Measurements from ENCODE around the gene TMEM18.

The TMEM18 gene

DNA sequence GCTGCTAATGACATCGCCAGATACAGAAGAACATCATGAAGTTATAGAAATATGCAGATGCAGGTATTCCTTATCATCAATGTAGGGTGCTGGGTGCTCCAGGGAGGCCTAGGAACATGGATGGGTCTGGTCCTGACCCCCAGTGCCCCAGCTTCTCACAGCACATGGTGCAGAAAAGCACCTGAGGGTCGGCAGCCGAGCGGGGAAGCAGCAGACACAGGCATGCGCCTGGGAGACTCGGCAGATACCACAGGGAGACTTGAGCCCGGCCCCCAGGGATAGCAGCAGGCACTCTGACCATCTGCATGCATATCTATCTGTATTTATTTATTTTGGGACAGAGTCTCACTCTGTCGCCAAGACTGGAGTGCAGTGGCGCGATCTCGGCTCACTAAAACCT is 43.2 kb downstream of the TMEM18 start:
- no peak for DNase-seq (ENCODE audit: low spot score)

DNA sequence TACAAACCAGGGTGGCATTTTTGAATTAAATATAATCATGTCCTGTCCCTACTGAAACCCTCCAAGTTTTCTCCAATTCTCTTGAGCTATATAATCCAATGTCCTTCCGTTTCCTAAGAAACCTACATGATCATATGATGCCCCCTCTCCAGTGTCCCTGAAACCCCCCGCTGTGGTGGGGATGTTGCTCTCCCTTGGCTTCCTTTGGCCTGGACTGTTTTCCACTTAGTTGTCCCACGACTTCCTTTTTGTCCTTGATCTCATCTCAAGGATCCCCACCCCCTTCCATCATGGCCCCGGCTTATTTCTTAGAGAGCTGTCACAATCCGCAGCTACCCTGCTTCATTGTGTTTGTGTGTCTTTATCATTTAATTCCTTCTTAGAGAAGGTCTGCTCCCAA is 43.8 kb downstream of the TMEM18 start:
- DNase-seq (ENCODE audit: low spot score) = no peak

DNA sequence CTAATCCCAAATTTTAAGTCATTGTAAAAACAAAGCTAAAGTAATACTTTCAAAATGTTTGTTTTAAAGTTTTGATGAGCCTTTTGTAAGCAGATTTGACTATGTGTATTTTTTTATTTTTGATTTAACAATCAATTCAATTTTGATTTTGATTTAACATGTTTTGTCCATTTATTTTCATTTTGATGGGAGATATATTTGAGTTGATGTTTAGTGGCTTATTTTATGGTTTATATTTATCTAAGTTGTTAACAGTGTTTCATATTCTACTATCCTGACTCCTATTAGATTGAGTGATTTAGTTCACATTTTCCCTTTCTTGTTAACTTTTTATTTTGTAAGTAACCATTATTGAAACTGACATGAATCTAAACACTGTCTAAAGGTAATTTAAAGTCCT is 44.7 kb downstream of the TMEM18 start:
- no peak for DNase-seq (ENCODE audit: low spot score)

DNA sequence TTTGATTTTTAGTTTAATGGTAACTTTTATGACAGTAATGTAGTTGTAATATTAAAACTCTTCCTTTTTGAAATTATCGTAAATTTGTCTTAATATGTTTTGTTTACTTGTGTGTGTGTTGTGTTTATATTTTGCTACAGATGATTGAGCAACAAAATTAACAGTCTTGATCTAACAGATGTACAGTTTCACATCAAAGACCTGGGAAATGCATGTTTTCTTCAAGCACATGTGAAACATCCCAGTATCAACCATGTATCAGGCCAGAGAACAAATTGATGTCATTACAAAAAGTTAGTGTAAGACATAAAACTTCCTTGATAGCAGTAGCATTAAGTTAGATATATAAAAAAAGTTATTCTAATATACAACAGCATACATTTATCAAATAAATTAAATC is 45.5 kb downstream of the TMEM18 start:
- DNase-seq (ENCODE audit: low spot score) = no peak

DNA sequence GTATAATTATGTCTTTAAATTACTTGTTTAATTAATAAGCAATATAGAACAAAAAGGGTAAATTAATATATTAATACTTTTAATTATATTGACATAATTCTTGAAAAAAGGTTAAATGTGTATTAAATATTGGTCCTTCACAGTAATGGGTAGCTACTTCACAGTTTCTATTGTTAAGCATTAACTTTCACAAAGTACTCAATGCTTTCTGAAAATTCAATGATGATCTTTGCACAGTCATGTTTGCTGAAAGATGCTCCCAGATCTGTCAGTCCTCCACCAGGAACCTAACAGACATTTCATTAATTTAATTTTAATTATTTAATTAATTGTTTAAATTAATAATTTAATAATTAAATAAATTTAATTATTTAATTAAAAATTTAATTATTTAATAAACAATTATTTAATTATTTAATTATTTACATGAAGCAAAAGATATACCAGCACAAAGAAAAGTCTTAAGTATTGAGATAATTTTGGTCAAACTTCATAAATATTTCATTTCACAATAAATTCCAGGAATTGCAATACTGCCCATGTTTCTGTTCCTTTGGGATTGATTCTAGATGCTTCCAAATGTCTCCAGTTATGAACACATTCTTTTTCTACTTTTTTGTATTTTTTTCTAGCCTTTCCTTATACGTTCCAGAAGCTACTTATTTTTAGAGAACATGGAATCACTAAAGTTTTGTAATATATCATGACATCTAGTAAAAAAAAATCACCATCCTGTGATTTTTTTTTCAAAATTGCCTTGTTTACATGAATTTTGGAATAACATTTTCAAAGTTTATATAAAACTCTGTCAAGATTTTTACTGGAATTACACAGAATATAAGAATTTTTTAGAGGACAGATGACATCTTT is 46.5 kb downstream of the TMEM18 start:
- no peak for DNase-seq (ENCODE audit: low spot score)

DNA sequence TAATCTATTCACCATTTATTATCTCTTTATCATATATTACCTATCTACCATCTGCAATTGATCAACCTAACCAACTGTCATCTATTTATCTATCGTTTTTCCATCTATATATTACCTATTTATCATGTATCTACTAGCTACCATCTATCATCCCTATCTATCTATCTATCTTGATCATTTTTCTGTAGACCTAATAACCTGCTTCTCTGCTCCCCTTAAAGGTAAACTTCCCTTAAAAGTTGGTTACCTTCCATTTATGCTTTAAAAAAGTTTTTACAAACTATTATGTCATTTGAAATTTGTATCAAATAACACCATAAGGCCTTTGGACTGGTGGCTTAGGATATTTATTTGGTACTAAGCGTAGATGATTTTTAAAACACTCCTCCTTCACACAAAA is 47.2 kb downstream of the TMEM18 start:
- no peak for DNase-seq (ENCODE audit: low spot score)

DNA sequence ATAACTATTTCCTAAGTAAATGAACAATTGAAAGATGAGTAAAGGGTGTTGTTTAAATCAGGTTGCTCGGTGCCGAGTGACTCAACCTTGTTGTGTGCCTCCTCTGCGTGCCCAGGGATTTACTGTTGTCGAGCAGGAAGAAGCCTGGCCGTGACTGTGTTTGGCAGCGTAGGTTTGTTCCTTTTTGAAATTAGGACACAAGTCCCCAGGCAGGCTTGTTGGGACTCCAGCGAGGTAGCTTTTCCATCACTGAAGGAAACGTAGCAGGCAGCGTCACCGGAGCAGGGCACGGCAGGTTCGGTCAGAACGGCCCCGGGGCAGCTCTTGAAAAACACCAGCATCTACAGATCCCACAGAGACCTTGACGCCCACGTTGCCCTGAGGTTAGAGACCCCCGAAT is 48.6 kb downstream of the TMEM18 start:
- DNase-seq (ENCODE audit: low spot score) = peak; percentile 49

DNA sequence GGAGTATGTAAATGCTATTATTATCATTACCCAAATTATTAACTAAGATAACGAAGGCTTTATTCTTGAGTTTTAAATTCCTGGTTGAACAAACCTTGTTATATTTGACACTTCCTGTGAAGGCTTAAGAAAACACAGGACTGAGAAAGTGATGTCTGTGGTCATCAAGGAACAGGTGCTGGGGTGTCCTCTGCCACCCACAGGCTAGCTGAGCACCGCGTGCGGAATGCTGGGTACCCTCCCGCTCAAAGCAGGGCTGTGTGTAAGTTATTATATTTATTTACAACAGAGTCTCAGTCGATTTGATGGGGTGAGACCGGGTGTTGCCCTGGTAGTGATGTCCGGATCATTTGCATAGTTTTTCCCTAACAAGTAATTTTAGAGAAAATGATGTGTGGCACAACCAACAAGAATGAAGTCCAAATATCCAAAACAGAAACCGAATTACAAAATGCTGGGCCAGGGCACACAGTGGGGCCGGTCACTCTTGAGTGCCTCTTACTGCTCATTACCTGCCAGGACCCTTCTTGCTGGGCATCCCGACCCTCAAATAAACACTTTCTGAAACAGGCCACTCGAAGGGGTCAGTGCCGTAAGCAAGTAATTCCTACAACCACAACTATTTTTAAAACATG is 49.2 kb downstream of the TMEM18 start:
- no peak for DNase-seq (ENCODE audit: low spot score)

DNA sequence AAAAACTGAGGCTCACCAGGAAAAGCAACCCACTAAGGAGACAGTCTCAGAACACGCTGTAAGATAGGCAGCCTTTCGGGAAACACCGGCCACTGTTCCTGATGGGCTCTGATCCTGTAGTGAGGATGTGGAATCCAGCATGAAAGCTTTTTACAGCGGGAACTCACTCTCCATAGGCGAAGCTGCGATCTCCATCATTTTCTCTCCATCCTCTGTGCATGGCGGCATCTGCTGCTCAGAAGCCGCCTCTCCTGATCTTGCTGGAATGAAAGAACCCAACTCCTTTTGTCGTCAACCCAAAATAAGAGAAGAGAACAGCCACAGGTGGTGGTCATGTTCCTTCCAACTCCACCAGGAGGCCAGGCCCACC is 49.9 kb downstream of the TMEM18 start:
- DNase-seq (ENCODE audit: low spot score) = no peak

DNA sequence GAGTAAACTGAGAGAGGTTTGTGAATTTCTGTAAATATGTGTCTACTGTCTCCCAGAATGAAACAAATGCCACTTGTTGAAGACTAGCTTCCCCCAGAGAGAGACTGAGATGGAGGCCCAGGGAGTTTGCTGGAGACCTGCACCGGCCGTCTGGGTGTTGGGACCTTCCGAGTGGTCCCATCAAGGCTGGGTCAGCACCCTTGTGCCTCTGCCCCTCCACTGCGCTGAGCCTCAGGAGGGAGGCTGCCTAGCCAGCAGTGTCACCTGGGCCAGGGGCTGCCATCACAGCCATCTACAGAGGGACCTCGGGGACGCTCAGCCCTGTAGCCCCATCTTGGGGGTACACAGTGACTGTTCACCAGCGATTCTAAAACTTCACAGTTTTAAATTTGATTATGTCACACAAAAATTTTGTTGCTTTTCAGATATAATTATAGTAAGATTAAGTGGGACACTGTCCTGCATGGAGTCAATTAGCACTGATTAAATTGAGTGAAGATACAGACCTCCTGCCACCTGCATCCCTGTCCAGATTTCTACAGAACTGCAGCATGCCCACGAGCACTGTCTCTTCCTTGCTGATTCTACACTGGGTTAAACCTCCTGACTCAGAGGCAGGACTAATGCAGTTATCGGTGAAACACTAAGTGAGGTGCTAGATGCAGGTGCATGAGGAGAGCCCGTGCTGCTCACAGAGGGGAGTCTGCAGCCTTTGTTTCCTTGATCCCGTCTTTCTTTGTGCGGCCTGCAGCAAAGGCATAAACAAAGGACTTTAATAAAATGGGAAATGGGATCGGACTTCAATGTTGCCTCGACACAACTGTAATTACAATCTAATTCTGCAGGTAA is 50.5 kb downstream of the TMEM18 start:
- no peak for DNase-seq (ENCODE audit: low spot score)

DNA sequence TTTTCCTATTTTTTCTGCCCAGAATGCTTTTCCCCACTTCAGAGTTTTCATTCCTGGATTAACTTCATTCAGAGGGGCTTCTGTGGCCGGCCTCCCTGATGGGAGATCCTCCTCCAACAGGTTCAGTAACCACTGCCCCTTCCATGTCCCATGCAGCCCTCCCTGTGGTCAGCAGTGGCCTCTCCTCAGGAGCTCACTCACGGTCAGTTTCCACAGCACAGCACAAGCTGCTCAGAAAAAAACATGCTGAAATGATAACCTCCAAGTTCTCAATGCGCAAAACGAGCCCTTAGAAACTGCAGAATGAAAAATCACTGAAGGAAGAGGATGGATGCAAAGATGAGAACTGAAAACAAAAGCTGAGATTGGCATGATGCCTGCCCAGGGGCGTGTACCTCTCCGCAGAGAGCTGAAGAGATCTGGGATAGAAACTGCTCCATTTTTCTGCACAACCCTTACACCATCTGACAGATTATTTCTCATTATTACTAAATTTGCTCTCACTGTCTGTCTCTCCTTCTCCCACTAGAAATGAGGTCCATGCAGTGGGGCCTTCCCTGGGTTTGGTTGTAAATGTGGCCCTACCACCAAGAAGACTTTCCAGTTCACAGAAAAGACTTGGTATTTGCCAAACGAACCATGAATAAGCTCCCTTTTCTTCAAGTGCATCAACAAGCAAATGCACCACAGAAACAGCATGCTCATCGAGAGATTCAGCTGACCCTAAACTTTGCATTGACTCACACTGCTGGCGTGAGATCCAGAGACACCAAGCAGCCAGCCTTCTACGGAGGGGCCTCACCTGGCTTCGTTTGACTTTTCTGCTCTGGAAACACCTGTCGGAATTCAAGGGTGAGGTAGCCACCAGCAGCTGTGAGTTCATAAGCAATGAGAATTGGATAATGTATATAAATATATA is 51.5 kb downstream of the TMEM18 start:
- DNase-seq (ENCODE audit: low spot score) = no peak

DNA sequence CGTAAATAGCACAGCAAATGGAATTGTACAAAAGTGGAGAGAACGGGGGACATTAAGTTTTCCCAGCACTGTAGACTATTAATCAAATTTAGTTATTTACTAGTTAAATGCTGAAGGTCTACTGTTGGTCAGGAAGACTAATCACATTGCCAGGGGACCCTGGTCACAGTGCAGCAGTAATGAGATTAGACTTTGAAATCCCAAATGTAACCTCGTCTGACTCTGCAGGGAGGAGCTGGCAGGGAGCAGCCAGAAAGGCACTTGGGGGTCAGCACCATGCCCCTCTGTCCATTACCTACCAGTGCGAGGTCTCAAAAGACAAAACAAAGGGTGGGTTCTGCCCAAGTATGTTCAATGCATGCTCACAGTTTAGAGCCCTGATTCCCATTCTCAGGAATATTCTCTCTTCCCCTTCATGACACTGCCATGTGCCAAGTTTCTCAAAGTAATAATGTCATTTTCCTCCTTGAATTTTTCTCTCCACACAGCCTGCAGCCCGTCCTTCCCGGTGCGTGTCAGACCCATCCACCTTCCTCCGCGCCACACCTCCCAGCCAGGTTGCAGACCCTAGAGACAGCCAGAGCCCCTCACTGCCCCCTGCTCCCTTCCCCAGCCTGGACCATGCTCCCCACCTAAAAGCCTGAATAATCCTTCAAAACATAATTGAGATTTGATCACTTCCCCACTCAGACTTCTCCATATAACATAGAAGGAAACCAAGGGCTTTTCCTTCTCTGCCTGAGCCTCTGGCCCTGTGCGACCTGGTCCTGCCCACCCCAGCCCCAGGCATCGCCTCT is 52.5 kb downstream of the TMEM18 start:
- no peak for DNase-seq (ENCODE audit: low spot score)

DNA sequence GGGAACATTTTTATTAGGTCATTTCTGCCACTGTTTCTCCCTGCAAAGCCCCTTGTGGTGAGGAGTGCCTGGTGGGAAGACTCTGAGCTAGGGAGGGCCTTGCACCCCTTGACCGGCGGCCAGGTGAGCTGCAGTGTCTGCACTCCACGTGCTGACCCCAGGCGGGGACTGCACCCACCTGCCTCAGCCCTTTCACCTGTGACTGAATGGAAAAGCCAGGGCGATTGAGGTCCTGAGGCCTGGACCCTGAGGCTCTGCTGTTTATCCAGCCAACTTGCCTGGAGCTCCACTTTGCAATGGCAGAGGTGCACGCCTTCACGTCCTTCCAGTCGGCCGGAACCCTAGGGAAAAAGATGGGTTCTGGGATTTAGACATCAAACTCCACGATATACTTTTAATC is 53.1 kb downstream of the TMEM18 start:
- DNase-seq (ENCODE audit: low spot score) = no peak

DNA sequence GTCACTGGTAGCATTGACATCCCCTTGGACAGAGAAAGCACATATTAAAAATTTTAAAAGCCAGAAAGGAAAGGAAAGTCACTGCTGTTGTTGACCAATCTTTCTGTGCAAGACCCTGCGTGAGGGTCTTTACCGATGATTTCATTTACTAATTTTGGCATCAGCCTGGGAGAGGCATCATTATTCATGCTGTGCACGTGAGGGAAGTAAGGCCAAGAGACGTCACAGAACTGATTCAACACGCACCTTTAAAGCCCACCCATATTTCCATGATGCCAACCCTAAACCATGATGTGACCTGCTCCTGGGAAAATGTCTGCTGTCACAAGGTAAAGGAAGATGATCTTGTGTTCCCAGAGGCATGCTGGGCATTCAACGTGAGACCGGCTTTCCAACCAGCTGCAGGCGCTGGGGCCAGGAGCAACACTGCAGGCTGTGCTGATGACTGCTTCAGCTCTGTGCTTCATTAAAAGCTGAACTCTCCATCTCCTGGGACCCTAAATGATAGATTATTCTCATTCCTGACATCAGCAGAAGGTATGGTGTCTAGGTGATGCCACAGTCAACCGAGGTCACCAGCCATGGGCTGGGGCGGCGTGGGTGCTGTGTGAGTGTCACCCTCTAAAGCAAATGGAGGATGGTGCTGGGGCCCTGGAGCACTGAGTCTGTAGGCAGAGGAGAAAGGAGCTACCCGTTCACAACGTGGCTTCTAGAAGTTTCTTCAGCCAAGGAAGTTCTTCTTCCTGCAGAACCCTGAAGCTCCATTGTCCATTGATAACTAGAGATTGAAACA is 53.9 kb downstream of the TMEM18 start:
- DNase-seq (ENCODE audit: low spot score) = no peak

DNA sequence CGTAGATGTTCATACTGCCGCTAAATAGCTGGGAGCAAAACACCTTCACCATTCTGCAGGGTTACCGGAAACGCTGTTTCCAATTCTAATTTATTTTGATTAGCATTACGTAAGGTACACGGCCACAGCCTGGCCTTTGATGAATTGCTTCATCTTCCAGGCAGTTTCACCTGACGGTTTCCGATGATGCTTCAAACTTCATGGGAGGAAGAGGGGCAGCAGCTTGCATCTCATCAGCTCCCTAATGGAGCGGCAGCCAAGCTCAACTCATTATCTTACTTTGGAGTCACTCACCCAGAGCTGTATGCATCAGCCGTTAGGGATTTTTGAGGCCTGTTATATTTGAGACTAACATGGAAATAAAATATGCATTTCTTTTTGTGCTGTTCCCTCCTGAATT is 54.8 kb downstream of the TMEM18 start:
- no peak for DNase-seq (ENCODE audit: low spot score)

DNA sequence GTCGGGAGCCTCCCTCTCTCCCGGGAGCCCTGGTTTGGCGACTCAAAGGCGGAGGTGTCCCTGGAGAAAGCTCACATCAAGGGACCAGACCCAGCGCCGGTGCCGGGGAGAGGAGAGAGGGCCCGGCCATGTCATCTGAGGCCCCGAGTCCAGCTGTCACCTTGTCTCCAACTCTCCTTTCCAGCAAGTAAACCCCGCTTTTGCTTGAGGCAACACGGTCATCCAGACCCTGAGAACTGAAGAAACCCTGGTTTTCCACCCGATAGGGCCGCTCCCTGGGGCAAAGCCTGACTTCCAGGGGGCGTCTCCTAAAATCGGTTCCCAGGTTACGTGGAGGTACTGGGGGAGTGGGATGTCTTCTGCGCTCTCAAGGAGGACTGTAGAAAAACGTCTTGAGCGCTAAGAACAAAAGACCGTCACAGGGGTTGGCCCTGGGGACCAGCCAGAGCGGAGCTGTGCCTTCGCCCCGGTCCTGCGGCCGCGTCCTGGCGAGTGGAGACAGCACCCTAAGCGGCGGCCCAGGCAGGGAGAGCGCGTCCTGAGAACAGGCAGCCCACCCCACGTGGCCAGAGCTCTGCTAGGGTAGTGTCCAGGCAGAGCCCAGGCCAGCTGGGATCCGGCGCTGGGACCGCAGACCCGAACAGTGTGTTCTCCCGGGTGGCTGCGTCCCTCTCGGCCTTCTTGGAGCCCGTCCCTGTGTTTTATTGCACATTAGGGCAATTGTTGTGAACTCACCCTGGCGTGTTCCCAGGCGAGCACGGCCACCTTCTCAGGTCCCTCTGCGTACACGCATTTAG is 55.7 kb downstream of the TMEM18 start:
- no peak for DNase-seq (ENCODE audit: low spot score)

DNA sequence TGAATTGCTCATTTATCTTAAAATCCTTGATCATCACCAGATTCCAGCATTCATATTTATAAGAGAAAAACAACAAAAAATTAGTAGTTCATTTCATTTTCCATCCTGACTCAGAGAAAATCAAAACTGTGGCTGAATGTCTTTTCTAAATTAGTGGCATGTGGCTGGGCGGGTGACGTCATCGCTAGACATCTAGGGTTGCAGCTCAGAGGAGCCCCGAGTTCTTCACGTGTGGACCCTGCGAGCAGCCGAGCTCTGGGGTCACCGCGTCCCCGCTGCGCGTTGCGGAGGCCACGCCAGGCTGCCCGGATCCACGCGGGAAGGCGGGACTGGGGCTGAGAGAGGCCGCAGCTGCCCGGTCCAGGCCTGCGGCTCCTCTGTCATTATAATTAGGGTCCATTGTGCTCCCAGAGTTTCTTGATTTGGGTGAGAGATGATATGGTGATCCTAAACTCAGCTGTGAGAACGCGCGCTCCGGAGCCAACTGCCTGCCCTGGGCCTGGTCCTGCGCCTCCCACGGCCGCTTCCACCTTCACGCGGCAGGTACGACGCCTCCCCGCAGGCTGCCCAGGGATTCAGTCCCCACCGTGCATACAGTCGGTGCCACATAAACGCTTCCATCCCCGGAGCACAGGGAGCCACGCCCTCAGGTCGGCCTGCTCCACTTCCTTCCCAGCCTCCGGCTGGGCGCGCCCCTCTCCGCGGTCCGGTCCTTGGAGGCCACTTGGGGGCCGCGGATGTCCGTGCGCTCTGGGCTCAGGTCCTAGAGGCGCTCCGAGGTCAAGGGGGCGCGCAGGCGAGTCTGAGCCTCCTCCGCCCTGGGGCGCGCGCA is 56.5 kb downstream of the TMEM18 start:
- no peak for DNase-seq (ENCODE audit: low spot score)

DNA sequence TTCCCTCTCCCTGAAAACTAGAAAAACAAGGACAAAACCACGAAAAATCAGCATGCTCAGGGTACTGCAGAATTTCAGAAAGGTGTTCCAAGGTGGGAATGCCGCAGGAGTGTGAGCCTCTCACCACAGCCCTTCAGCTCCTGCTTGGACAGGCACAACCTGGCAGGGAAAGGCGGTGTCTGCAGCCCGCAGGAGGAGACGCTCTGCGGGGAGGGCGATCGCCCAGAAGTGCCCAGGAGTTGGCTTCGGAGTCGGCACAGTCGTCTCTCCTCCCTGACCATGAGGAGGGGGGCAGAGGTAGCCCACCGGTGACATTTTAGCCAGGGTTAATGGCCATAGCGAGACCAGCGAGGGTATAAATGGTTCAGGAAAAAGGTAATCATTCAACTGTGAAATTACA is 57.2 kb downstream of the TMEM18 start:
- DNase-seq (ENCODE audit: low spot score) = peak; percentile 6
